Peyer's patch (tissue), 4 donors: Measurements from ENCODE around the gene VGLL4. TPM values are rescaled to one million over a fixed set of nuclear protein-coding genes. Genes with fewer than 3 reads are reported as not detected.

Source experiments
- DNase-seq, 3 donors: peaks; one replicate each; pipeline ENCODE4 v3.0.0-alpha.2; 2017 to 2019
- H3K27ac ChIP-seq, 4 donors: fragments of 200-600 bp; sonication (generic); one replicate each; pipeline ENCODE4 v1.5.1; 2016 to 2019
- H3K27me3 ChIP-seq, 2 donors: fragments of 200-600 bp; sonication (generic); one replicate each; pipeline ENCODE4 v1.5.1; 2019
- H3K36me3 ChIP-seq, 3 donors: fragments of 200-600 bp; sonication (generic); one replicate each; pipeline ENCODE4 v1.5.1; 2016 to 2019
- H3K4me1 ChIP-seq, 4 donors: fragments of 200-600 bp; sonication (generic); one replicate each; pipeline ENCODE4 v1.5.1; 2016 to 2019
- H3K4me3 ChIP-seq, 4 donors: fragments of 200-600 bp; sonication (generic); 1 replicate in 3 of 4; 2 replicates in 1 of 4; pipeline ENCODE4 v1.5.1; 2016 to 2019; ENCODE audit warnings: mild to moderate bottlenecking in 1 of 4
- H3K9me3 ChIP-seq, 4 donors: fragments of 200-600 bp; sonication (generic); one replicate each; pipeline ENCODE4 v1.5.1; 2016 to 2019; ENCODE audit warnings: mild to moderate bottlenecking in 1 of 4
- CTCF ChIP-seq, 6 experiments: fragments of 450-650 bp in 4 of 6; fragments of 200-600 bp in 2 of 6; sonication (generic) in 1 of 6; IDR thresholded peaks; one replicate each; pipeline ENCODE4 v1.5.1; 2017 to 2019; ENCODE audit warnings: antibody characterized with exemption in 6 of 6, mild to moderate bottlenecking in 3 of 6, moderate library complexity in 1 of 6
- POLR2A ChIP-seq, 2 donors: fragments of 450-650 bp; IDR thresholded peaks; one replicate each; pipeline ENCODE4 v1.5.1; 2017; ENCODE audit warnings: antibody characterized with exemption in 2 of 2, mild to moderate bottlenecking in 2 of 2, moderate library complexity in 2 of 2
- total RNA-seq, 4 donors: library from RNA; depleted of rRNA; stranded (reverse); fragments of >200 nt; gene quantifications; one replicate each; pipeline ENCODE4 v1.1.0, GENCODE V29; 2016

The VGLL4 gene
- total RNA-seq, 4 donors from 2014 or later: 41.7 to 66.7 (median 59.4) TPM

GRCh38 chr3:11539218-11539617 lies 104.5 kb downstream of the VGLL4 start:
- Histone ChIP-seq H3K27me3 (no peaks in the 10 kb centered on the region), H3K36me3 (no peaks in the 10 kb centered on the region), H3K9me3 (no peaks in the 10 kb centered on the region), H3K4me1 (no peaks in the 10 kb centered on the region), H3K27ac (no peak overlapping the region), H3K4me3 (no peak overlapping the region)
- TF ChIP-seq POLR2A (IDR thresholded peaks at IDR 0.05) (no peak), CTCF (IDR thresholded peaks at IDR 0.05) (no peak)
- DNase-seq: no peak

- no peak for TF ChIP-seq CTCF (IDR thresholded peaks at IDR 0.05)
- no peak for TF ChIP-seq POLR2A (IDR thresholded peaks at IDR 0.05)
- H3K9me3 ChIP-seq: no peaks in the 10 kb centered on the region
- H3K36me3 ChIP-seq: no peaks in the 10 kb centered on the region
- DNase-seq: no peak
- H3K27me3 ChIP-seq: no peaks in the 10 kb centered on the region
- H3K27ac ChIP-seq: no peak overlapping the region
- H3K4me3 ChIP-seq: no peak overlapping the region
- H3K4me1 ChIP-seq: no peaks in the 10 kb centered on the region
Measured at GRCh38 chr3:11538581-11538980, 105.1 kb downstream of the VGLL4 start.

- H3K27me3 ChIP-seq: no peaks in the 10 kb centered on the region
- no peak overlapping the region for H3K4me3 ChIP-seq
- no peak overlapping the region for H3K27ac ChIP-seq
- TF ChIP-seq POLR2A (IDR thresholded peaks at IDR 0.05) (no peak), CTCF (IDR thresholded peaks at IDR 0.05) (no peak)
- H3K9me3 ChIP-seq: no peaks in the 10 kb centered on the region
- no peaks in the 10 kb centered on the region for H3K4me1 ChIP-seq
- no peak for DNase-seq
- H3K36me3 ChIP-seq: no peaks in the 10 kb centered on the region
Measured at GRCh38 chr3:11536936-11537612, 106.6 kb downstream of the VGLL4 start.

GRCh38 chr3:11536132-11536935 lies 107.4 kb downstream of the VGLL4 start:
- no peak overlapping the region for H3K27ac ChIP-seq
- TF ChIP-seq CTCF (IDR thresholded peaks at IDR 0.05) (no peak), POLR2A (IDR thresholded peaks at IDR 0.05) (no peak)
- H3K4me3 ChIP-seq: no peak overlapping the region
- H3K4me1 ChIP-seq: no peaks in the 10 kb centered on the region
- H3K36me3 ChIP-seq: no peaks in the 10 kb centered on the region
- no peaks in the 10 kb centered on the region for H3K27me3 ChIP-seq
- H3K9me3 ChIP-seq: no peaks in the 10 kb centered on the region
- DNase-seq: no peak

- Histone ChIP-seq H3K4me3 (no peak overlapping the region), H3K4me1 (no peaks in the 10 kb centered on the region), H3K27me3 (no peaks in the 10 kb centered on the region), H3K36me3 (no peaks in the 10 kb centered on the region), H3K9me3 (no peaks in the 10 kb centered on the region), H3K27ac (no peak overlapping the region)
- DNase-seq: no peak
- TF ChIP-seq POLR2A (IDR thresholded peaks at IDR 0.05) (no peak), CTCF (IDR thresholded peaks at IDR 0.05) (no peak)
Measured at GRCh38 chr3:11535243-11535960, 108.3 kb downstream of the VGLL4 start.
